ENCODE data around the gene IFITM2.

DNA sequence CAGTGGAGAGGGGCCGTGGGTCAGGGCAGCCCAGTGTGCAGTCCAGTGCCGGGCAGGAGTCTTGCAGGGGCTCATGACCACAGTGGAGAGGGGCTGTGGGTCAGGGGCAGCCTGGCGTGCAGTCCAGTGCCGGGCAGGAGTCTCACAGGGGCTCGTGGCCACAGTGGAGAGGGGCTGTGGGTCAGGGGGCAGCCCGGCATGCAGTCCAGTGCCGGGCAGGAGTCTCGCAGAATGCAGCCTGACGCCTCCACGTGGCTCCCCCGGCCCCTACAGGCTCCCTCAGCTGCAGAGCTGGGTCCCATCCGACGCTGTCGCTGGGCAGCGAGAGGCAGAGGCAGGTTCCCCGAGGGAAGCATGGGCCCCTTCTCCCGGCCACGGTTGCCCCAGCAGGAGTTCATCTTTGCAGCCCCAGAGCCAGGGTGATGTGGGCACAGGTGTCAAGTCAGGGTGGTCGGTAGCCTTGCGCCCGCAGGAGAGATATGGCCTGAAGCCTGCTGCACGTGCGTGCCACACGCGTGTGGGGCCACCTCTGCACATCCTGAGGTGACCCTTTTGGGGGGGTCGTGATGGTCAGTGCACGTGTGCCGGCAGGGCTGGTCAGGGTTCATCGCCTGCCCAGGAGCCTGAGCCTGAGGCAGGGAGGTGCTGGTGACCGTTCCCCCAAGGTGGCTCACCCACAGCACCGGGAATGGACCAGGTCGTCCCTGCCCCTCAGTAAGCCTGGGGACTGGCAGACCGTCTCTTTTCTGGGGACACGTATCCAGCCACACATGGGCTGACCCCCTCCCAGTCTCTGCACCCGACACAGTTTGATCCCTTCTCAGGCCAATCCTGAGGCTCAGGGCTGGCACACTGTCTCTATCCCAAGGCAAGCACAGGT is 11.2 kb upstream of the IFITM2 start:
- TF ChIP-seq, protein P1, sequence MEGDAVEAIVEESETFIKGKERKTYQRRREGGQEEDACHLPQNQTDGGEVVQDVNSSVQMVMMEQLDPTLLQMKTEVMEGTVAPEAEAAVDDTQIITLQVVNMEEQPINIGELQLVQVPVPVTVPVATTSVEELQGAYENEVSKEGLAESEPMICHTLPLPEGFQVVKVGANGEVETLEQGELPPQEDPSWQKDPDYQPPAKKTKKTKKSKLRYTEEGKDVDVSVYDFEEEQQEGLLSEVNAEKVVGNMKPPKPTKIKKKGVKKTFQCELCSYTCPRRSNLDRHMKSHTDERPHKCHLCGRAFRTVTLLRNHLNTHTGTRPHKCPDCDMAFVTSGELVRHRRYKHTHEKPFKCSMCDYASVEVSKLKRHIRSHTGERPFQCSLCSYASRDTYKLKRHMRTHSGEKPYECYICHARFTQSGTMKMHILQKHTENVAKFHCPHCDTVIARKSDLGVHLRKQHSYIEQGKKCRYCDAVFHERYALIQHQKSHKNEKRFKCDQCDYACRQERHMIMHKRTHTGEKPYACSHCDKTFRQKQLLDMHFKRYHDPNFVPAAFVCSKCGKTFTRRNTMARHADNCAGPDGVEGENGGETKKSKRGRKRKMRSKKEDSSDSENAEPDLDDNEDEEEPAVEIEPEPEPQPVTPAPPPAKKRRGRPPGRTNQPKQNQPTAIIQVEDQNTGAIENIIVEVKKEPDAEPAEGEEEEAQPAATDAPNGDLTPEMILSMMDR (tag by site-specific recombination; IDR thresholded peaks at IDR 0.05) = no peak
- TF ChIP-seq ZNF416 (tag by site-specific recombination; IDR thresholded peaks at IDR 0.05) (no peak), ZNF707 (tag by site-specific recombination; IDR thresholded peaks at IDR 0.05) (no peak), MYNN (tag by site-specific recombination; IDR thresholded peaks at IDR 0.05; ENCODE audit: borderline replicate concordance) (no peak), KLF9 (tag by site-specific recombination; IDR thresholded peaks at IDR 0.05; ENCODE audit: low read depth) (no peak), ZNF335 (tag by site-specific recombination; conservative IDR thresholded peaks at IDR 0.05) (no peak), SETDB1 (IDR thresholded peaks at IDR 0.05; ENCODE audit: insufficient read length, low read length) (no peak), ZNF76 (tag by site-specific recombination; IDR thresholded peaks at IDR 0.05; ENCODE audit: borderline replicate concordance, low read depth) (no peak), MEIS1 (CRISPR knock-in tag; IDR thresholded peaks at IDR 0.05; ENCODE audit: borderline replicate concordance) (no peak), EGR2 (tag by site-specific recombination; IDR thresholded peaks at IDR 0.05; ENCODE audit: low read depth) (no peak)
- TF ChIP-seq, protein P2, sequence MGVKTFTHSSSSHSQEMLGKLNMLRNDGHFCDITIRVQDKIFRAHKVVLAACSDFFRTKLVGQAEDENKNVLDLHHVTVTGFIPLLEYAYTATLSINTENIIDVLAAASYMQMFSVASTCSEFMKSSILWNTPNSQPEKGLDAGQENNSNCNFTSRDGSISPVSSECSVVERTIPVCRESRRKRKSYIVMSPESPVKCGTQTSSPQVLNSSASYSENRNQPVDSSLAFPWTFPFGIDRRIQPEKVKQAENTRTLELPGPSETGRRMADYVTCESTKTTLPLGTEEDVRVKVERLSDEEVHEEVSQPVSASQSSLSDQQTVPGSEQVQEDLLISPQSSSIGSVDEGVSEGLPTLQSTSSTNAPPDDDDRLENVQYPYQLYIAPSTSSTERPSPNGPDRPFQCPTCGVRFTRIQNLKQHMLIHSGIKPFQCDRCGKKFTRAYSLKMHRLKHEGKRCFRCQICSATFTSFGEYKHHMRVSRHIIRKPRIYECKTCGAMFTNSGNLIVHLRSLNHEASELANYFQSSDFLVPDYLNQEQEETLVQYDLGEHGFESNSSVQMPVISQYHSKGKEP (tag by site-specific recombination; IDR thresholded peaks at IDR 0.05) = no peak
- TF ChIP-seq, protein P3, sequence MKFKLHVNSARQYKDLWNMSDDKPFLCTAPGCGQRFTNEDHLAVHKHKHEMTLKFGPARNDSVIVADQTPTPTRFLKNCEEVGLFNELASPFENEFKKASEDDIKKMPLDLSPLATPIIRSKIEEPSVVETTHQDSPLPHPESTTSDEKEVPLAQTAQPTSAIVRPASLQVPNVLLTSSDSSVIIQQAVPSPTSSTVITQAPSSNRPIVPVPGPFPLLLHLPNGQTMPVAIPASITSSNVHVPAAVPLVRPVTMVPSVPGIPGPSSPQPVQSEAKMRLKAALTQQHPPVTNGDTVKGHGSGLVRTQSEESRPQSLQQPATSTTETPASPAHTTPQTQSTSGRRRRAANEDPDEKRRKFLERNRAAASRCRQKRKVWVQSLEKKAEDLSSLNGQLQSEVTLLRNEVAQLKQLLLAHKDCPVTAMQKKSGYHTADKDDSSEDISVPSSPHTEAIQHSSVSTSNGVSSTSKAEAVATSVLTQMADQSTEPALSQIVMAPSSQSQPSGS (tag by site-specific recombination; IDR thresholded peaks at IDR 0.05; ENCODE audit: low read depth) = no peak
- TF ChIP-seq, protein P4, sequence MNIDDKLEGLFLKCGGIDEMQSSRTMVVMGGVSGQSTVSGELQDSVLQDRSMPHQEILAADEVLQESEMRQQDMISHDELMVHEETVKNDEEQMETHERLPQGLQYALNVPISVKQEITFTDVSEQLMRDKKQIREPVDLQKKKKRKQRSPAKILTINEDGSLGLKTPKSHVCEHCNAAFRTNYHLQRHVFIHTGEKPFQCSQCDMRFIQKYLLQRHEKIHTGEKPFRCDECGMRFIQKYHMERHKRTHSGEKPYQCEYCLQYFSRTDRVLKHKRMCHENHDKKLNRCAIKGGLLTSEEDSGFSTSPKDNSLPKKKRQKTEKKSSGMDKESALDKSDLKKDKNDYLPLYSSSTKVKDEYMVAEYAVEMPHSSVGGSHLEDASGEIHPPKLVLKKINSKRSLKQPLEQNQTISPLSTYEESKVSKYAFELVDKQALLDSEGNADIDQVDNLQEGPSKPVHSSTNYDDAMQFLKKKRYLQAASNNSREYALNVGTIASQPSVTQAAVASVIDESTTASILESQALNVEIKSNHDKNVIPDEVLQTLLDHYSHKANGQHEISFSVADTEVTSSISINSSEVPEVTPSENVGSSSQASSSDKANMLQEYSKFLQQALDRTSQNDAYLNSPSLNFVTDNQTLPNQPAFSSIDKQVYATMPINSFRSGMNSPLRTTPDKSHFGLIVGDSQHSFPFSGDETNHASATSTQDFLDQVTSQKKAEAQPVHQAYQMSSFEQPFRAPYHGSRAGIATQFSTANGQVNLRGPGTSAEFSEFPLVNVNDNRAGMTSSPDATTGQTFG (tag by site-specific recombination; IDR thresholded peaks at IDR 0.05; ENCODE audit: borderline replicate concordance) = no peak
